HFF-Myc (cell line): ENCODE results near the gene CREB3L2.
"Not testable (repeated sequence)": the region's sequence is repeated elsewhere in the genome, so short reads cannot be mapped to it uniquely, and the experiment has no call there.

Experiments used
- DNase-seq: peaks from one replicate; pipeline ENCODE4 v3.0.0-alpha.2; 2011; ENCODE audit warnings: low read depth; ENCODE audit errors: extremely low read depth
- H3K4me3 ChIP-seq: replicated peaks from 2 replicates; pipeline ENCODE4 v1.5.1; 2011; ENCODE audit warnings: low read depth, mild to moderate bottlenecking, control low read depth, low read length
- CTCF ChIP-seq: IDR thresholded peaks from 2 replicates; pipeline ENCODE4 v1.5.1; 2012; ENCODE audit warnings: mild to moderate bottlenecking, low read depth, low read length, control low read depth; ENCODE audit errors: missing control alignments

The CREB3L2 gene

GRCh38 chr7:137986252-137987017, 15.5 kb downstream of the CREB3L2 start:
- no peak overlapping the region; the same call in 1 of the 2 replicates for H3K4me3 ChIP-seq
- no peak for DNase-seq
- TF ChIP-seq CTCF: no peak

- no peak for DNase-seq
- H3K4me3 ChIP-seq: no peak overlapping the region
- TF ChIP-seq CTCF: no peak
Observed at GRCh38 chr7:137985897-137986251, 16.0 kb downstream of the CREB3L2 start.

DNA sequence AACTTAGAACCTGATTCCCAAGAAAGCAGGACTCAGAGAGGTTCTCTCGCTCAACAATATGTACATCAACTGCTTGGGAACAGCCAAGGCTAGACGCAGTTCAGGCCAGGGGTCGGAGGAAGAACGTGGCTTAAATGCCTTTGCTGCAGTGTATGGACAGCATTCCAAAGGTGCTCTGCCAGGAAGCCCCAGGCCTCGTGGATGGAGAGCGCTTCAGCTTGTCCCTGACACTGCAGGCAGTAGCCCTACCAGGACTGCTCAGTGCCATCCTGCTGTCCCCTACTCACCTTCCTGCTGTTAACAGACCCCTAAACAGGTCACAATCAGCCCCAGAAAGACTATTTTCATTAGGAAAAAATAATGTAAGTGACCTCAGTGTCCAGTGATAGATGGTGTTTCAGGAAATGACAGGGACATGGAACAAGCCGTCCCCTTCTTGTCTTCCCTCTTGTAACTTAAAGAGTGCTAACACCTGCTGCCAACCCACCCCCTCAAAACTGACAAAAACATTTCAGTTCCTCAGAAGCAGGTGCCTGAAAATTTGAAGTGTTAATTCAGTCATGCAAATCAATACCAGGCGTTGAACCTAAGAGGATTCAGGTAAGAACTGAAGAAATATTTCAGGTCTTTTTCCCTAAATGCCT, 16.5 kb downstream of the CREB3L2 start:
- H3K4me3 ChIP-seq: no peak overlapping the region
- no peak for TF ChIP-seq CTCF
- no peak for DNase-seq

- no peak for TF ChIP-seq CTCF
- no peak overlapping the region for H3K4me3 ChIP-seq
- DNase-seq: no peak
Observed at GRCh38 chr7:137984181-137985041, 17.5 kb downstream of the CREB3L2 start.

- no peak for DNase-seq
- no peak for TF ChIP-seq CTCF
- H3K4me3 ChIP-seq: no peak overlapping the region
Observed at GRCh38 chr7:137983323-137984008, 18.4 kb downstream of the CREB3L2 start.

DNA sequence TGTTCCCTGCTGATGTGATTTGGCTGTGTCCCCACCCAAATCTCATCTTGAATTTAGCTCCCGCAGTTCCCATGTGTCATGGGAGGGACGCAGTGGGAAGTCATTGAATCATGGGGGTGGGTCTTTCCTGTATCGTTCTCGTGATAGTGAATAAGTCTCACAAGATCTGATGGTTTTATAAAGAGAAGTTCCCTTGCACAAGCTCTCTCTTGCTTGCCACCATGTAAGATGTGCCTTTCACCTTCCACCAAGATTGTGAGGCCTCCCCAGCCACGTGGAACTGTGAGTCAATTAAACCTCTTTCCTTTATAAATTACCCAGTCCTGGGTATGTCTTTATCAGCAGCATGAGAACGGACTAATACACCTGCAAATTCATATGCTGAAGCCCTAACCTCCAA, 19.5 kb downstream of the CREB3L2 start:
- not testable (repeated sequence) for H3K4me3 ChIP-seq, DNase-seq
